Breast epithelium (tissue), 4 donors: ENCODE data around the gene ADPRM. TPM values are rescaled to one million over a fixed set of nuclear protein-coding genes. Genes with fewer than 3 reads are reported as not detected.

Source experiments
- DNase-seq, 2 donors: peaks; one replicate each; pipeline ENCODE4 v3.0.0-alpha.2; 2019; ENCODE audit warnings: low spot score in 2 of 2
- H3K27ac ChIP-seq, 2 donors: fragments of 200-600 bp; sonication (generic) in 1 of 2; one replicate each; pipeline ENCODE4 v1.5.1; 2016 to 2019; ENCODE audit warnings: mild to moderate bottlenecking in 1 of 2
- H3K27me3 ChIP-seq, 2 donors: fragments of 200-600 bp; sonication (generic) in 1 of 2; one replicate each; pipeline versions ENCODE4 v1.5.1 to v1.6.0; 2017 to 2019; ENCODE audit warnings: control low read depth in 1 of 2, mild to moderate bottlenecking in 1 of 2
- H3K36me3 ChIP-seq: fragments of 200-600 bp; one replicate; pipeline ENCODE4 v1.5.1; 2019
- H3K4me1 ChIP-seq, 2 donors: fragments of 200-600 bp; sonication (generic); one replicate each; pipeline ENCODE4 v1.5.1; 2016 to 2019; ENCODE audit warnings: control low read depth in 1 of 2
- H3K4me3 ChIP-seq, 3 donors: fragments of 200-600 bp; sonication (generic); 1 replicate in 2 of 3; 2 replicates in 1 of 3; pipeline ENCODE4 v1.5.1; 2016 to 2019; ENCODE audit warnings: mild to moderate bottlenecking in 3 of 3, moderate library complexity in 2 of 3
- H3K9me3 ChIP-seq, 2 donors: fragments of 200-600 bp; sonication (generic) in 1 of 2; one replicate each; pipeline ENCODE4 v1.5.1; 2016 to 2019; ENCODE audit warnings: control low read depth in 1 of 2
- CTCF ChIP-seq, 3 donors: fragments of 450-650 bp; IDR thresholded peaks; one replicate each; pipeline ENCODE4 v1.5.1; 2016 to 2017; ENCODE audit warnings: antibody characterized with exemption in 3 of 3, mild to moderate bottlenecking in 3 of 3, moderate library complexity in 3 of 3
- POLR2A ChIP-seq: fragments of 450-650 bp; IDR thresholded peaks from one replicate; pipeline ENCODE4 v1.6.1; 2016; ENCODE audit warnings: antibody characterized with exemption, mild to moderate bottlenecking, moderate library complexity
- POLR2AphosphoS5 ChIP-seq, 3 donors: sonication (generic); formaldehyde crosslinking; IDR thresholded peaks; one replicate each; pipeline ENCODE4 v1.6.1; 2017; ENCODE audit warnings: antibody characterized with exemption in 3 of 3
- intact Hi-C: fragments of 100-400 bp; cut with DNase I; formaldehyde crosslinking; loops from one replicate; pipeline ENCODE4 v1.15.1; 2023; ENCODE audit warnings: low total_unique reads
- total RNA-seq, 3 donors: library from RNA; depleted of rRNA; stranded (reverse); fragments of >200 nt; gene quantifications; one replicate each; pipeline ENCODE4 v1.1.0, GENCODE V29; 2016

The ADPRM gene
- total RNA-seq, 3 donors from 2014 or later = 15.2 to 31.0 (median 24.6) TPM

GRCh38 chr17:10698096-10698818 is 863 bp downstream of the ADPRM start:
- intact Hi-C loops = no loop called here
- TF ChIP-seq POLR2A (no peak), CTCF (IDR thresholded peaks at IDR 0.05) (no peak), POLR2AphosphoS5 (IDR thresholded peaks at IDR 0.05) (no peak)
- no peak for DNase-seq
- H3K4me1 ChIP-seq = no peaks in the 10 kb centered on the region
- peak overlapping the region; percentile 87 to 99 (median 96) for H3K4me3 ChIP-seq
- H3K9me3 ChIP-seq = no peaks in the 10 kb centered on the region
- peak overlapping the region; percentile 95 to 96 for H3K27ac ChIP-seq
- no peaks in the 10 kb centered on the region for H3K36me3 ChIP-seq
- H3K27me3 ChIP-seq = no peaks in the 10 kb centered on the region

- Histone ChIP-seq H3K4me1 (no peaks in the 10 kb centered on the region), H3K36me3 (no peaks in the 10 kb centered on the region), H3K9me3 (no peaks in the 10 kb centered on the region), H3K4me3 (no peak overlapping the region), H3K27ac (no peak overlapping the region), H3K27me3 (no peaks in the 10 kb centered on the region)
- intact Hi-C loops = no loop called here
- TF ChIP-seq POLR2AphosphoS5 (IDR thresholded peaks at IDR 0.05) = no peak
- TF ChIP-seq POLR2A = no peak
- TF ChIP-seq CTCF (IDR thresholded peaks at IDR 0.05) = no peak
- no peak for DNase-seq
Observed at GRCh38 chr17:10699856-10700255, 2.5 kb downstream of the ADPRM start.

- TF ChIP-seq CTCF (IDR thresholded peaks at IDR 0.05) = no peak
- no peak for TF ChIP-seq POLR2AphosphoS5 (IDR thresholded peaks at IDR 0.05)
- TF ChIP-seq POLR2A = no peak
- Histone ChIP-seq H3K27me3 (no peaks in the 10 kb centered on the region), H3K4me3 (no peak overlapping the region), H3K27ac (no peak overlapping the region), H3K9me3 (no peaks in the 10 kb centered on the region), H3K36me3 (no peaks in the 10 kb centered on the region), H3K4me1 (no peaks in the 10 kb centered on the region)
- intact Hi-C loops = no loop called here
- DNase-seq = no peak
Observed at GRCh38 chr17:10702574-10702973, 5.2 kb downstream of the ADPRM start.

- H3K4me1 ChIP-seq = no peaks in the 10 kb centered on the region
- intact Hi-C loops = no loop called here
- no peaks in the 10 kb centered on the region for H3K9me3 ChIP-seq
- DNase-seq = no peak
- no peaks in the 10 kb centered on the region for H3K36me3 ChIP-seq
- H3K4me3 ChIP-seq = no peak overlapping the region
- H3K27ac ChIP-seq = no peak overlapping the region
- H3K27me3 ChIP-seq = no peaks in the 10 kb centered on the region
- TF ChIP-seq POLR2AphosphoS5 (IDR thresholded peaks at IDR 0.05) = no peak
- TF ChIP-seq POLR2A = no peak
- no peak for TF ChIP-seq CTCF (IDR thresholded peaks at IDR 0.05)
Observed at GRCh38 chr17:10705727-10706126, 8.3 kb downstream of the ADPRM start.

- no peak for TF ChIP-seq POLR2A
- no peak for TF ChIP-seq CTCF (IDR thresholded peaks at IDR 0.05)
- TF ChIP-seq POLR2AphosphoS5 (IDR thresholded peaks at IDR 0.05) = no peak
- DNase-seq = no peak
- Histone ChIP-seq H3K27ac (no peak overlapping the region), H3K4me3 (no peak overlapping the region), H3K36me3 (no peaks in the 10 kb centered on the region), H3K27me3 (no peaks in the 10 kb centered on the region), H3K4me1 (no peaks in the 10 kb centered on the region), H3K9me3 (no peaks in the 10 kb centered on the region)
- intact Hi-C loops = no loop called here
Observed at GRCh38 chr17:10713318-10713717, 15.9 kb downstream of the ADPRM start.
